GM12892 (cell line): ENCODE results near the gene VMP1.
"Not testable (repeated sequence)": the region's sequence is repeated elsewhere in the genome, so short reads cannot be mapped to it uniquely, and the experiment has no call there.

ENCODE experiments used
- POLR2A ChIP-seq: IDR thresholded peaks from 2 replicates; pipeline ENCODE4 v1.6.1; 2011; ENCODE audit warnings: low read depth, low read length, control low read depth
- POLR2AphosphoS5 ChIP-seq: IDR thresholded peaks from 2 replicates; pipeline ENCODE4 v1.6.1; 2011; ENCODE audit warnings: low read depth, low read length, control low read depth

DNA sequence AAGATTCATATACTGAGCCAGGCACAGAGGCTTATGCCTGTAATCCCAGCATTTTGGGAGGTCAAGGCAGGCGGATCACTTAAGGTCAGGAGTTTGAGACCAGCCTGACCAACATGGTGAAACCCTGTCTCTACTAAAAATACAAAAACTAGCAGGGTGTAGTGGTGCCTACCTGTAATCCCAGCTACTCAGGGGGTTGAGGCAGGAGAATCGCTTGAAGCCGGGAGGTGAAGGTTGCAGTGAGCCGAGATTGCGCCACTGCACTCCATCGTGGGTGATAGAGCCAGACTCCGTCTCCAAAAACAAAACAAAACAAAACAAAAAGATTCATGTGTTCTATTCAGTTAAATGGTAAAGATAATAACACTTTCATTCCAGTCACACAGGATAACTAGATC is 121.4 kb downstream of the VMP1 start:
- TF ChIP-seq POLR2AphosphoS5, POLR2A: not testable (repeated sequence)
